GM12801 (cell line): ENCODE results near the gene KCNC3.

Experiments used
- TF ChIP-seq, protein P1 (sequence below): IDR thresholded peaks from one replicate; pipeline ENCODE4 v1.5.1; 2011; ENCODE audit warnings: control low read depth; ENCODE audit not compliant: insufficient read length; ENCODE audit errors: extremely low read depth

KCNC3 gene

DNA sequence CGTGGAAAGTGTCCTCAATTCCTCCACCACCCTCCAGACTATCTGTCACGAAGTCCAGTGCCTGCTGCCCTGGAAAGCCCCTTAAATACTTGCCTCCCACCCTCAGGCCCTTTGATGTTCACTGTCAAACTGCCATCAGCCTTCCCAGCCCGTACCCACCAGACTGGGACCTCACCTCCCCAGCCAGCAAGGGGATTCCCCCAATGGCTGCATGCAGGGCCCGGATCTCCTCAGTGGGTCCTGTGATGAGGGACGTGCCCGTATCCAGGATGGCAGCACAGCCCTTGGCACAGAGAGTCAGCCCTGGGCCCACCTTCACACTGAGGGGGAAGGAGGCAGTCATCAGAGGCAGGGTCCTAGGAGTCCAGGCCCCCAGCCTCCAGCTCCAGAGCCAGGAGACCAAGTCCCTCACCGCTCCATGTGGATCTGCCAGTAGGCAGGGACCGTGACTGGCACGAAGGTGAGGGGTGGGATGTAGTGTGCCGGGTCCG, 30.2 kb upstream of the KCNC3 start:
- TF ChIP-seq, protein P1, sequence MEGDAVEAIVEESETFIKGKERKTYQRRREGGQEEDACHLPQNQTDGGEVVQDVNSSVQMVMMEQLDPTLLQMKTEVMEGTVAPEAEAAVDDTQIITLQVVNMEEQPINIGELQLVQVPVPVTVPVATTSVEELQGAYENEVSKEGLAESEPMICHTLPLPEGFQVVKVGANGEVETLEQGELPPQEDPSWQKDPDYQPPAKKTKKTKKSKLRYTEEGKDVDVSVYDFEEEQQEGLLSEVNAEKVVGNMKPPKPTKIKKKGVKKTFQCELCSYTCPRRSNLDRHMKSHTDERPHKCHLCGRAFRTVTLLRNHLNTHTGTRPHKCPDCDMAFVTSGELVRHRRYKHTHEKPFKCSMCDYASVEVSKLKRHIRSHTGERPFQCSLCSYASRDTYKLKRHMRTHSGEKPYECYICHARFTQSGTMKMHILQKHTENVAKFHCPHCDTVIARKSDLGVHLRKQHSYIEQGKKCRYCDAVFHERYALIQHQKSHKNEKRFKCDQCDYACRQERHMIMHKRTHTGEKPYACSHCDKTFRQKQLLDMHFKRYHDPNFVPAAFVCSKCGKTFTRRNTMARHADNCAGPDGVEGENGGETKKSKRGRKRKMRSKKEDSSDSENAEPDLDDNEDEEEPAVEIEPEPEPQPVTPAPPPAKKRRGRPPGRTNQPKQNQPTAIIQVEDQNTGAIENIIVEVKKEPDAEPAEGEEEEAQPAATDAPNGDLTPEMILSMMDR = no peak

DNA sequence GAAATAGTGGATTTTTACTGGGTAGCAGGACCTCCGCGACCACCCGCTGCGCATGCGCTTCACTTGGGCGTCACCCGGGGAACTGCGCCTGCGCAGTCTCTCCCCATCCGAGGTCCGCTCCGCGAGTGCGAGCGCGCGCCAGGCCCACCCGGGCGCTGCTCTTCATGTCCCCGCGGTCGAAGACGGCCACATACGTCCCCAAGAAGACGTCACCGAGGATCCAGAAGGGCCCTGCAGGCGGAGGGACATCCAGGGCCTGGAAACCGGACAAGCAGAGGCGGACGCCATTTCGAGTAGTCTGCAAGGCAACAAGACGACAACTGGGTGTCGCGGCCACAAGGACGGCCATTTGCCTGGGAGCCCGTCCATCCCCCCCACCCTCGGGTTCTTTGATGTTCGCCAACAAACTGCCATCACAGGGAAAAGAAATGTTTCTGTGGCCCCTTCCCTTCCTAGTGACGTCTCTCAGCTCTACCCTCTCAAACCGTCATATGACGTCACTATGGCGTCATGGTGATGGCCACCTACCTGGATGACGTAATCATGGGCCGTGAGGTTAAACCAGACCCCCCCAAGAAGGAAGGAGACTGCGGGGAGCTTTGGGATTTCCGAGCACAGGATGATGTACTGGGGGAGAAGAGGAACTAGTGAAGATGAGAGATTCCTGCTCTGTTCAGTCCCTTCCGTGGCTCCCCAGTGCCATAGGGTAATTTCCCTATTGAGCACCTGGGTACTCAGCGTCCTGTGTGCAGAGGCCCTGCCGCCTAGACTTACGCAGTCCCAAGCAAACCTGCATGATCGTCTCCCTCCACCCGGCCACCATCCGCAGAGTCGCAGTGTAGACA, 29.5 kb upstream of the KCNC3 start:
- TF ChIP-seq, protein P1 = no peak

DNA sequence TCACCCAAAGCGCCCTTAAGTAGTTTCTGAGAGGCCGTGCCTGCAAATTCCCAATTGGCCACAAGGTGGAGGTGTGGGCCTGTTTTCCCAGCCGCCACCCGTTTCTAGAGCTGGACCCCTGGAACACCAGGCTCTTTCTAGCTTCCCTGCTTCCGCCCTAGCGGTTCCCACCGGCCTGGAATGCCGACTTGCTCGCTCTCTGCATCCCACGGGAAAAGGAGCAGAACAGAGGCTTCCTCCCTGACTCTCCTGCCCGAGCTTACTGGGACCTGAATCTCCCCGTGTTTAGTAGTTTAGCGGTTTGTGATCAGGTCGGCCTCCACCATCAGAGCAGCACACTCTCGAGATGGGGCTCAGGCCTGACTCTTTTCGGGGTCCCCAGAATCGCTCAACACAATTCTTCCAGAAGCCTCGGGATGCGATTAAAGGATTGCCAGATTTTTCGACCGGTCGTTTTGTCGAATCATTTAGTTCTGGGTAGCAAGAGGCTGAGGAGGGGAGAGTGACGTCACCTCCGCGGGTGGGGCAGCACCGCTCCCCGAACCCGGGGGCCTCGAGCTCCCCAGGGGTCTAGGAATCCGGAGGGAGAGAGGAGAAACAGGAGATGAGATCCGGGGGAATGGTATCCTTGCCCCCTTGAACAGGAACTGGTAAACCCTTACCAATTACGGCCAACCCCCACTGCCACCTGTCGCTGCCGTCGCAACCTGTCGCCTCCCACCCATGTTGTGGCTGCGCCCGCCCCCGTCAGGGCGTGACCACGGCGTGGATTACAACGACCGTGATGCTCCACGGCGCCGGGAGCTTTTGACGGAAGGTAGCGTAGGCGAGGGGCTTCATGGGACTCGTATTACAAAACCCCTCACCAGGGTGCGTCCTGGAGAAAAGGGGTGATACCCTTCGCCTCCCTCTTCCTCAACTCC, 28.3 kb upstream of the KCNC3 start:
- TF ChIP-seq, protein P1 = no peak

DNA sequence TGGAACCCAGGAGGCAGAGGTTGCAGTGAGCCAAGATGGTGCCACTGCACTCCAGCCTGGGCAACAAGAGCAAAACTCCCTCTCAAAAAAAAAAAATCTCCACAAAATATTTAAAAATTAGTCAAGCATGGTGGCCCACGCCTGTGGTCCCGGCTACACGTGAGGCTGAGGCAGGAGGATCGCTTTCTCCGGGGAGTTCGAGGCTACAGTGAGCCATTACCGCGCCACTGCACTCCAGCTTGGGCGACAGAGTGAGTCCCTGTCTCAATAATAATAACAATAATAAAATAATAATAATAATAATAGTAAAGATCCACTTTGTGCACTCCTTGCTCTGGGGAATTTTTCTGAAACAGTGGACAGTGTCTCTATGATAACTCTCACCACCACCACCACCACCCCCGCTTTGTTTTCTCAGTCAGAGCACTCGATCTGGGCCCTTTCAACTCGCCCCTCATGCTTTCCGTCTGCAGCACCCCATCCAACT, 27.6 kb upstream of the KCNC3 start:
- TF ChIP-seq, protein P1 = no peak

DNA sequence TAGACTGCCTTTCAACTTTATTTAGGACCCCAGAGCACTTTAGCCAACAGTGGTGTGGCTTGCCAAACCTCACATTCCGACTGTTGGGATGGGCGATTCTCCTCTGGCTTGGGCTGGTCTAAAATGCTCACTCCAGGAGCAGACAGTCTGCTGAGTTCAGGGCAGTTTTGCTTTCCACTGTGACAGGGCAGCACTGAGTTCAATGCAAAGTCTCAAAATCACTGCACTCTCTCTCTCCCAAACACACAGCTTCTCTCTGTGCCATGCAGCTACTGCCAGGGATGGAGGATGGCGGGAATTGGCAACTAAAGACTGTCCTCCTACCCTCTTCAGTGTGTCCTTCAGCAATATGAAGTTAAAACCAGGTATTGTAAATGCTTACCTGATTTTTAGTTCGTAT, 23.1 kb upstream of the KCNC3 start:
- TF ChIP-seq, protein P1 = no peak

DNA sequence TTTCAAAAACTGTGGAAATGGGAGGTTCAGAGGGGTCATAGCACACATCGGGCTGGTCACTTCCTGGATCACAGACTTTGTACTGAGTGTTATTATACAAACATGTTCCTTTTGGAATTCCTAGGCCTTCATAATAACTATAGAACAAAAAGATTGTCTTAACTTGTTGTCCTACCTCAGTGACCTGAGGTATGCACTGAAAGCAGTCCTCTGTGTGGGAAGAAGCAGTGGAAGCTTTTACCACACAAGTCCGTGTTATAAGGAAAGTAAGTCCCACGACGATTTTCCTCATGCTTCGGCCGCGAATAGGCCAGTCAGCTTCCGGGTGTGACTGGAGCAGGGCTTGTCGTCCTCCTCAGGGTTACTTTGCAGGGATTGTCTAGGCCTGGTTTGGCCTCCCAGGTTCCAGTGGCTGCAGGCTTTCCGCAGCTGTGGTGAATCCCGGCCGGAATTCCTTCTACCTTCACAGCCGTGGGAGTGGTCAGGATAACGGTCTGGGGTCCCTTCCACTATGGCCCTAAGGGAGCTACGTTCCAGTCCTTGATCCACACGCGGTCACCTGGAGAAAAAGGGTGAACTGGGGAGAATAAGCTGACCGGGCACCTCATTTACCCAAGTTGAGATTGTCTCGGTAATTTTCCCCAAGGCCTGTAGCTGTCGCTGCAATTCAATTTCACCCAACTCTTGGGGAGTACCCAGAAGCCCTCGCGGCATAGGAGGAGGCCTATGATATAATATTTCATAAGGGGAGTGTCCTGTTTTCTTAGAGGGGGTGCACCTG, 20.3 kb upstream of the KCNC3 start:
- TF ChIP-seq, protein P1 = no peak
